ENCODE results near the gene ARGLU1.

GRCh38 chr13:106528718-106529414 lies 39.1 kb downstream of the ARGLU1 start:
- TF ChIP-seq CTCF (IDR thresholded peaks at IDR 0.05; ENCODE audit: insufficient read depth, low read length) (no peak), POLR2AphosphoS5 (IDR thresholded peaks at IDR 0.05; ENCODE audit: low read depth) (no peak), GABPA (IDR thresholded peaks at IDR 0.05; ENCODE audit: low read depth) (no peak)

Data from HL-60 (cell line).